Naive B cell (primary cell): ENCODE measurements around the gene DOCK3. TPM values are rescaled to one million over a fixed set of nuclear protein-coding genes. Genes with fewer than 3 reads are reported as not detected.
"Not testable (repeated sequence)": the region's sequence is repeated elsewhere in the genome, so short reads cannot be mapped to it uniquely, and the experiment has no call there.

ENCODE experiments used
- ATAC-seq, 2 donors: fragments of 150-1000 bp; cut with Tn5 transposase; 2 replicates each; pipeline ENCODE4 v1.10.0; 2021; ENCODE audit warnings: low read depth in 2 of 2, mild to moderate bottlenecking in 2 of 2, moderate library complexity in 2 of 2
- DNase-seq: peaks from one replicate; pipeline ENCODE4 v3.0.0; 2022
- H3K27ac Mint-ChIP-seq, 6 donors: one replicate each; pipeline ENCODE4 v1.8.0; 2020 to 2022; ENCODE audit warnings: mild to moderate bottlenecking in 6 of 6, mixed read lengths in 6 of 6, moderate library complexity in 5 of 6, inconsistent platforms in 2 of 6
- H3K27me3 Mint-ChIP-seq, 3 donors: one replicate each; pipeline ENCODE4 v1.8.0; 2021 to 2022; ENCODE audit warnings: mixed read lengths in 3 of 3, mild to moderate bottlenecking in 1 of 3
- H3K36me3 Mint-ChIP-seq, 2 donors: one replicate each; pipeline ENCODE4 v1.8.0; 2020 to 2022; ENCODE audit warnings: mixed read lengths in 2 of 2, inconsistent platforms in 1 of 2, mild to moderate bottlenecking in 1 of 2
- H3K4me1 Mint-ChIP-seq, 3 donors: one replicate each; pipeline ENCODE4 v1.8.0; 2020 to 2022; ENCODE audit warnings: mixed read lengths in 3 of 3, inconsistent platforms in 1 of 3, mild to moderate bottlenecking in 1 of 3, moderate library complexity in 1 of 3
- H3K4me3 Mint-ChIP-seq, 8 donors: one replicate each; pipeline ENCODE4 v1.8.0; 2020 to 2022; ENCODE audit warnings: mild to moderate bottlenecking in 8 of 8, mixed read lengths in 8 of 8, moderate library complexity in 8 of 8, inconsistent platforms in 2 of 8
- H3K9me3 Mint-ChIP-seq, 7 donors: one replicate each; pipeline ENCODE4 v1.8.0; 2020 to 2022; ENCODE audit warnings: mixed read lengths in 7 of 7, mild to moderate bottlenecking in 5 of 7, inconsistent platforms in 2 of 7, moderate library complexity in 1 of 7
- polyA plus RNA-seq, 6 donors: library from polyadenylated mRNA; unstranded; fragments of 300-500 nt; fragmentation: Illumina TruSeq; gene quantifications; one replicate each; pipeline ENCODE4 v1.2.3, GENCODE V29; 2021; ENCODE audit warnings: low read depth in 6 of 6

Gene DOCK3
- polyA plus RNA-seq, 6 donors from 2014 or later, result 0.03 to 0.04 (median 0.04) TPM; not detected in 3

- no peak overlapping the region for H3K27ac Mint-ChIP-seq
- peaks cover 6 to 21% (median 11%) of the 10 kb centered on the region in 3 donors for H3K27me3 Mint-ChIP-seq
- DNase-seq (no peak), ATAC-seq (no peak)
- H3K4me1 Mint-ChIP-seq, result no peaks in the 10 kb centered on the region
- H3K4me3 Mint-ChIP-seq, result no peak overlapping the region
- peaks cover 4 to 14% of the 10 kb centered on the region in 2 donors for H3K36me3 Mint-ChIP-seq
- H3K9me3 Mint-ChIP-seq, result peaks cover 7 to 24% (median 14%) of the 10 kb centered on the region in 7 donors
These were observed 176.1 kb downstream of the DOCK3 start for GRCh38 chr3:50850639-50851511.

GRCh38 chr3:50853936-50854335, 179.2 kb downstream of the DOCK3 start:
- Mint-ChIP-seq H3K4me1 (no peaks in the 10 kb centered on the region), H3K9me3 (peaks cover 4 to 26% (median 10%) of the 10 kb centered on the region in 7 donors), H3K36me3 (peaks cover 4 to 15% of the 10 kb centered on the region in 2 donors), H3K27me3 (no peaks in the 10 kb centered on the region), H3K27ac (no peak overlapping the region), H3K4me3 (no peak overlapping the region)
- no peak for DNase-seq
- no peak for ATAC-seq

GRCh38 chr3:50862221-50862620, 187.5 kb downstream of the DOCK3 start:
- Mint-ChIP-seq H3K4me3 (no peak overlapping the region), H3K36me3 (peaks cover 0 to 8% of the 10 kb centered on the region in 2 donors), H3K4me1 (no peaks in the 10 kb centered on the region), H3K27me3 (peaks cover 7 to 15% (median 15%) of the 10 kb centered on the region in 3 donors), H3K27ac (no peak overlapping the region), H3K9me3 (peaks cover 0 to 28% (median 17%) of the 10 kb centered on the region in 7 donors)
- no peak for ATAC-seq
- no peak for DNase-seq

- no peak for DNase-seq
- Mint-ChIP-seq H3K27ac (peak overlapping the region in 1 of 6 donors; percentile 36), H3K27me3 (peaks cover 20 to 64% (median 60%) of the 10 kb centered on the region in 3 donors), H3K4me3 (no peak overlapping the region), H3K4me1 (no peaks in the 10 kb centered on the region), H3K36me3 (peaks cover 9 to 14% of the 10 kb centered on the region in 2 donors), H3K9me3 (peaks cover 2 to 19% (median 9%) of the 10 kb centered on the region in 7 donors)
- no peak for ATAC-seq
These were observed 198.8 kb downstream of the DOCK3 start for GRCh38 chr3:50873376-50874157.

- not testable (repeated sequence) for DNase-seq, H3K27ac Mint-ChIP-seq, ATAC-seq, H3K4me1 Mint-ChIP-seq, H3K4me3 Mint-ChIP-seq
- Mint-ChIP-seq H3K9me3 (peaks cover 3 to 19% (median 9%) of the 10 kb centered on the region in 7 donors), H3K36me3 (peaks cover 9 to 14% of the 10 kb centered on the region in 2 donors), H3K27me3 (peaks cover 20 to 61% (median 58%) of the 10 kb centered on the region in 3 donors)
These were observed 200.1 kb downstream of the DOCK3 start for GRCh38 chr3:50874876-50875275.

GRCh38 chr3:50876947-50877346, 202.2 kb downstream of the DOCK3 start:
- Mint-ChIP-seq H3K4me1 (no peaks in the 10 kb centered on the region), H3K9me3 (peaks cover 2 to 8% (median 5%) of the 10 kb centered on the region in 7 donors), H3K4me3 (no peak overlapping the region), H3K27me3 (peaks cover 17 to 41% (median 41%) of the 10 kb centered on the region in 3 donors), H3K36me3 (peaks cover 5 to 7% of the 10 kb centered on the region in 2 donors), H3K27ac (no peak overlapping the region)
- no peak for ATAC-seq
- no peak for DNase-seq

- ATAC-seq, DNase-seq, H3K4me3 Mint-ChIP-seq, H3K27ac Mint-ChIP-seq, H3K36me3 Mint-ChIP-seq, H3K4me1 Mint-ChIP-seq: not testable (repeated sequence)
- Mint-ChIP-seq H3K27me3 (peaks cover 4 to 16% (median 10%) of the 10 kb centered on the region in 3 donors), H3K9me3 (peaks cover 0 to 14% (median 7%) of the 10 kb centered on the region in 7 donors)
These were observed 208.0 kb downstream of the DOCK3 start for GRCh38 chr3:50882733-50883132.

GRCh38 chr3:50883755-50884154, 209.0 kb downstream of the DOCK3 start:
- DNase-seq, result no peak
- Mint-ChIP-seq H3K27ac (no peak overlapping the region), H3K4me3 (no peak overlapping the region), H3K27me3 (peaks cover 0 to 6% (median 4%) of the 10 kb centered on the region in 3 donors), H3K36me3 (no peaks in the 10 kb centered on the region), H3K9me3 (peaks cover 0 to 16% (median 10%) of the 10 kb centered on the region in 7 donors), H3K4me1 (no peaks in the 10 kb centered on the region)
- ATAC-seq, result no peak

- Mint-ChIP-seq H3K9me3 (peaks cover 0 to 19% (median 10%) of the 10 kb centered on the region in 7 donors), H3K36me3 (no peaks in the 10 kb centered on the region), H3K4me1 (no peaks in the 10 kb centered on the region), H3K4me3 (no peak overlapping the region), H3K27me3 (peaks cover 0 to 6% (median 4%) of the 10 kb centered on the region in 3 donors), H3K27ac (peak overlapping the region in 1 of 6 donors; percentile 55)
- no peak for ATAC-seq
- no peak for DNase-seq
These were observed 210.5 kb downstream of the DOCK3 start for GRCh38 chr3:50885070-50885850.

- Mint-ChIP-seq H3K36me3 (peaks cover 16 to 17% of the 10 kb centered on the region in 2 donors), H3K27ac (no peak overlapping the region), H3K4me3 (no peak overlapping the region), H3K9me3 (peaks cover 14 to 51% (median 25%) of the 10 kb centered on the region in 7 donors), H3K4me1 (no peaks in the 10 kb centered on the region), H3K27me3 (peaks cover 7 to 24% (median 10%) of the 10 kb centered on the region in 3 donors)
- DNase-seq (no peak), ATAC-seq (no peak)
These were observed 216.1 kb downstream of the DOCK3 start for GRCh38 chr3:50890688-50891344.

- H3K9me3 Mint-ChIP-seq, result peaks cover 0 to 18% (median 4%) of the 10 kb centered on the region in 7 donors
- H3K4me3 Mint-ChIP-seq, DNase-seq, H3K27ac Mint-ChIP-seq, ATAC-seq, H3K36me3 Mint-ChIP-seq, H3K4me1 Mint-ChIP-seq: not testable (repeated sequence)
- H3K27me3 Mint-ChIP-seq, result peaks cover 0 to 28% (median 24%) of the 10 kb centered on the region in 3 donors
These were observed 226.4 kb downstream of the DOCK3 start for GRCh38 chr3:50901097-50901496.

GRCh38 chr3:50912746-50913145, 238.0 kb downstream of the DOCK3 start:
- Mint-ChIP-seq H3K36me3 (peaks cover 5 to 16% of the 10 kb centered on the region in 2 donors), H3K4me3 (no peak overlapping the region), H3K9me3 (peaks cover 0 to 20% (median 8%) of the 10 kb centered on the region in 7 donors), H3K4me1 (no peaks in the 10 kb centered on the region), H3K27me3 (peaks cover 19 to 43% (median 36%) of the 10 kb centered on the region in 3 donors), H3K27ac (no peak overlapping the region)
- no peak for DNase-seq
- ATAC-seq, result no peak
